Cardiac muscle cell (in vitro differentiated cells and primary cell): ENCODE measurements around the gene HIVEP3. TPM values are rescaled to one million over a fixed set of nuclear protein-coding genes. Genes with fewer than 3 reads are reported as not detected.

Experiments
- DNase-seq, 2 donors: peaks; one replicate each; pipeline versions ENCODE4 v3.0.0 to v3.0.0-alpha.2; 2010 to 2017; ENCODE audit warnings: low read depth in 1 of 2, low spot score in 1 of 2
- H3K27ac ChIP-seq: fragments of 200-600 bp; sonication (generic); 2 replicates; pipeline ENCODE4 v1.5.1; 2016
- H3K27me3 ChIP-seq: fragments of 200-600 bp; sonication (generic); 2 replicates; pipeline ENCODE4 v1.6.0; 2016; ENCODE audit warnings: control low read depth
- H3K36me3 ChIP-seq: fragments of 200-600 bp; sonication (generic); 2 replicates; pipeline ENCODE4 v1.5.1; 2016; ENCODE audit warnings: control low read depth
- H3K4me1 ChIP-seq: fragments of 200-600 bp; sonication (generic); 2 replicates; pipeline ENCODE4 v1.8.1; 2017; ENCODE audit warnings: low read depth, mild to moderate bottlenecking, mixed run types
- H3K4me3 ChIP-seq: fragments of 200-600 bp; sonication (generic); 2 replicates; pipeline ENCODE4 v1.5.1; 2016; ENCODE audit warnings: mild to moderate bottlenecking
- H3K9me3 ChIP-seq: fragments of 200-600 bp; sonication (generic); 2 replicates; pipeline ENCODE4 v1.5.1; 2017; ENCODE audit warnings: low read depth, mild to moderate bottlenecking, control low read depth
- CTCF ChIP-seq: IDR thresholded peaks from 2 replicates; pipeline ENCODE4 v1.5.1; 2012; ENCODE audit warnings: low read depth, mild to moderate bottlenecking, low read length
- polyA plus RNA-seq: library from polyadenylated mRNA; unstranded; fragments of >200 nt; fragmentation: Nextera tagmentation; extraction: Ambion mirVana; gene quantifications from 2 replicates; pipeline ENCODE4 v1.2.1, GENCODE V29; 2016
- total RNA-seq: library from RNA; depleted of rRNA; stranded (reverse); fragments of >200 nt; gene quantifications from 2 replicates; pipeline ENCODE4 v1.2.3, GENCODE V29; 2016

HIVEP3 gene
- total and polyA plus RNA-seq, 2 experiments from 2014 or later, result 0.42 to 0.62 TPM

- Histone ChIP-seq H3K36me3 (no peaks in the 10 kb centered on the region), H3K4me1 (no peaks in the 10 kb centered on the region), H3K9me3 (no peaks in the 10 kb centered on the region), H3K27me3 (peaks cover 3% of the 10 kb centered on the region), H3K4me3 (no peak overlapping the region), H3K27ac (no peak overlapping the region)
- DNase-seq, result no peak
- TF ChIP-seq CTCF, result no peak
Observed at GRCh38 chr1:41707793-41708192, 210.9 kb downstream of the HIVEP3 start.

GRCh38 chr1:41705798-41706197, 212.9 kb downstream of the HIVEP3 start:
- Histone ChIP-seq H3K4me3 (no peak overlapping the region), H3K4me1 (no peaks in the 10 kb centered on the region)
- TF ChIP-seq CTCF, result no peak

GRCh38 chr1:41704196-41704595, 214.5 kb downstream of the HIVEP3 start:
- no peak for TF ChIP-seq CTCF
- H3K27ac ChIP-seq, result no peak overlapping the region
- peaks cover 3% of the 10 kb centered on the region for H3K27me3 ChIP-seq
- no peaks in the 10 kb centered on the region for H3K4me1 ChIP-seq
- H3K9me3 ChIP-seq, result no peaks in the 10 kb centered on the region
- no peaks in the 10 kb centered on the region for H3K36me3 ChIP-seq
- no peak overlapping the region for H3K4me3 ChIP-seq
- peak in 1 of 2 donors; percentile 37 for DNase-seq

More at GRCh38 chr1:41705798-41706197, 212.9 kb downstream of the HIVEP3 start:
- DNase-seq, result no peak
- Histone ChIP-seq H3K36me3 (no peaks in the 10 kb centered on the region), H3K27me3 (peaks cover 3% of the 10 kb centered on the region), H3K27ac (no peak overlapping the region), H3K9me3 (no peaks in the 10 kb centered on the region)

GRCh38 chr1:41702771-41703170, 216.0 kb downstream of the HIVEP3 start:
- Histone ChIP-seq H3K9me3 (no peaks in the 10 kb centered on the region), H3K27ac (no peak overlapping the region), H3K4me1 (no peaks in the 10 kb centered on the region), H3K36me3 (no peaks in the 10 kb centered on the region), H3K4me3 (no peak overlapping the region), H3K27me3 (peaks cover 3% of the 10 kb centered on the region)
- no peak for TF ChIP-seq CTCF
- no peak for DNase-seq

- DNase-seq, result no peak
- Histone ChIP-seq H3K9me3 (no peaks in the 10 kb centered on the region), H3K27ac (no peak overlapping the region), H3K36me3 (no peaks in the 10 kb centered on the region), H3K27me3 (no peaks in the 10 kb centered on the region), H3K4me3 (no peak overlapping the region), H3K4me1 (no peaks in the 10 kb centered on the region)
- no peak for TF ChIP-seq CTCF
Observed at GRCh38 chr1:41700986-41701535, 217.7 kb downstream of the HIVEP3 start.
